Small intestine (tissue), 7 donors: ENCODE results near the gene KIF26B. TPM values are rescaled to one million over a fixed set of nuclear protein-coding genes. Genes with fewer than 3 reads are reported as not detected.

Experiments
- DNase-seq, 2 donors: peaks; one replicate each; pipeline versions ENCODE4 v3.0.0 to v3.0.0-alpha.2; 2013
- FAIRE-seq: peaks from 2 replicates; lab custom pipeline; 2012; peaks lifted over from hg19 to GRCh38; lab: Jason Lieb, UNC
- H3K27ac ChIP-seq, 3 donors: one replicate each; pipeline ENCODE4 v1.5.1; 2013; ENCODE audit warnings: low read length in 2 of 3, mild to moderate bottlenecking in 2 of 3, control low read depth in 1 of 3, inconsistent platforms in 1 of 3, low read depth in 1 of 3, moderate library complexity in 1 of 3
- H3K27me3 ChIP-seq, 3 donors: one replicate each; pipeline ENCODE4 v1.6.1; 2013; ENCODE audit warnings: low read length in 3 of 3, inconsistent platforms in 1 of 3; ENCODE audit not compliant: control insufficient read depth in 3 of 3, insufficient read depth in 3 of 3
- H3K36me3 ChIP-seq, 3 donors: one replicate each; pipeline ENCODE4 v1.6.1; 2013; ENCODE audit warnings: low read length in 3 of 3, inconsistent platforms in 1 of 3, low read depth in 1 of 3, mild to moderate bottlenecking in 1 of 3, moderate library complexity in 1 of 3; ENCODE audit not compliant: control insufficient read depth in 3 of 3, insufficient read depth in 2 of 3
- H3K4me1 ChIP-seq, 3 donors: one replicate each; pipeline ENCODE4 v1.6.1; 2013; ENCODE audit warnings: low read length in 2 of 3, inconsistent platforms in 1 of 3, low read depth in 1 of 3, mild to moderate bottlenecking in 1 of 3, moderate library complexity in 1 of 3; ENCODE audit not compliant: control insufficient read depth in 3 of 3, insufficient read depth in 2 of 3
- H3K4me3 ChIP-seq, 3 donors: one replicate each; pipeline ENCODE4 v1.5.1; 2013; ENCODE audit warnings: low read length in 3 of 3, control low read depth in 1 of 3, inconsistent platforms in 1 of 3, low read depth in 1 of 3, mild to moderate bottlenecking in 1 of 3, moderate library complexity in 1 of 3
- H3K9me3 ChIP-seq, 2 donors: one replicate each; pipeline ENCODE4 v1.6.1; 2013; ENCODE audit warnings: low read depth in 1 of 2, low read length in 1 of 2; ENCODE audit not compliant: control insufficient read depth in 2 of 2, insufficient read depth in 1 of 2
- WGBS, 3 donors: extraction: QIAGEN DNeasy Blood & Tissue Kit; methylation state at CpG; one replicate each; pipeline ENCODE4 v1.1.7; 2013; 5-methylcytosine and 5-hydroxymethylcytosine counted together
- polyA plus RNA-seq, 4 donors: library from polyadenylated mRNA; stranded (reverse) in 3 of 4; unstranded in 1 of 4; fragments of 200-250 nt in 3 of 4; fragments of 120-200 nt in 1 of 4; gene quantifications; one replicate each; pipeline versions ENCODE4 v1.2.1 to v1.2.3, GENCODE V29; 2013
- donor health status: healthy with polysubstance abuse.
- donor health status: control.
- donor health status: control.
- donor health status: Bipolar disorder and iron deficiency.
- donor health status: healthy.

The KIF26B gene
- polyA plus RNA-seq, 4 donors, result 0.27 to 4.0 (median 1.3) TPM; not detected in 1

- H3K36me3 ChIP-seq, result peaks cover 0 to 2% (median 0%) of the 10 kb centered on the region in 3 donors
- H3K4me1 ChIP-seq, result peaks cover 0 to 3% (median 0%) of the 10 kb centered on the region in 3 donors
- FAIRE-seq (no peak), DNase-seq (peak in 1 of 2 donors; percentile 42)
- H3K27me3 ChIP-seq, result no peaks in the 10 kb centered on the region
- H3K9me3 ChIP-seq, result no peaks in the 10 kb centered on the region
- 76 to 80% (median 79%) methylated on average over 9 of the region's 9 CpGs for WGBS, 3 donors
- H3K27ac ChIP-seq, result no peak overlapping the region
- no peak overlapping the region for H3K4me3 ChIP-seq
Observed at GRCh38 chr1:245654460-245655050, 499.8 kb downstream of the KIF26B start.

- Histone ChIP-seq H3K9me3 (no peaks in the 10 kb centered on the region), H3K27me3 (no peaks in the 10 kb centered on the region), H3K27ac (no peak overlapping the region), H3K36me3 (no peaks in the 10 kb centered on the region), H3K4me1 (peaks cover 0 to 3% (median 0%) of the 10 kb centered on the region in 3 donors), H3K4me3 (no peak overlapping the region)
- 87 to 92% (median 90%) methylated on average over 11 of the region's 11 CpGs for WGBS, 3 donors
- FAIRE-seq (no peak), DNase-seq (no peak)
Observed at GRCh38 chr1:245656189-245656717, 501.5 kb downstream of the KIF26B start.

- H3K27me3 ChIP-seq, result no peaks in the 10 kb centered on the region
- H3K36me3 ChIP-seq, result no peaks in the 10 kb centered on the region
- H3K9me3 ChIP-seq, result no peaks in the 10 kb centered on the region
- no peak for DNase-seq
- H3K4me1 ChIP-seq, result peaks cover 0 to 3% (median 0%) of the 10 kb centered on the region in 3 donors
- no peak for FAIRE-seq
- H3K4me3 ChIP-seq, result no peak overlapping the region
- WGBS, 3 donors, result 69 to 81% (median 79%) methylated on average over 6 of the region's 6 CpGs
- H3K27ac ChIP-seq, result no peak overlapping the region
Observed at GRCh38 chr1:245657371-245657770, 502.6 kb downstream of the KIF26B start.

- Histone ChIP-seq H3K36me3 (no peaks in the 10 kb centered on the region), H3K9me3 (no peaks in the 10 kb centered on the region), H3K27me3 (no peaks in the 10 kb centered on the region), H3K4me3 (no peak overlapping the region), H3K27ac (no peak overlapping the region), H3K4me1 (no peaks in the 10 kb centered on the region)
- DNase-seq, result no peak
- no peak for FAIRE-seq
- WGBS, 3 donors, result 85 to 94% (median 93%) methylated on average over 3 of the region's 3 CpGs
Observed at GRCh38 chr1:245663373-245663772, 508.6 kb downstream of the KIF26B start.

GRCh38 chr1:245663841-245664240 is 509.1 kb downstream of the KIF26B start:
- H3K27ac ChIP-seq, result no peak overlapping the region
- FAIRE-seq, result no peak
- H3K4me3 ChIP-seq, result no peak overlapping the region
- no peaks in the 10 kb centered on the region for H3K9me3 ChIP-seq
- H3K36me3 ChIP-seq, result no peaks in the 10 kb centered on the region
- H3K27me3 ChIP-seq, result no peaks in the 10 kb centered on the region
- WGBS, 3 donors, result 95% methylated on average over 8 of the region's 8 CpGs
- no peak for DNase-seq
- no peaks in the 10 kb centered on the region for H3K4me1 ChIP-seq

GRCh38 chr1:245666412-245666811 is 511.6 kb downstream of the KIF26B start:
- Histone ChIP-seq H3K4me3 (no peak overlapping the region), H3K9me3 (no peaks in the 10 kb centered on the region), H3K36me3 (no peaks in the 10 kb centered on the region), H3K27ac (no peak overlapping the region), H3K27me3 (no peaks in the 10 kb centered on the region), H3K4me1 (no peaks in the 10 kb centered on the region)
- DNase-seq, result no peak
- no peak for FAIRE-seq
- WGBS, 3 donors, result 79 to 88% (median 88%) methylated on average over 9 of the region's 9 CpGs

- FAIRE-seq (no peak), DNase-seq (no peak)
- no peaks in the 10 kb centered on the region for H3K9me3 ChIP-seq
- no peaks in the 10 kb centered on the region for H3K27me3 ChIP-seq
- no peak overlapping the region for H3K27ac ChIP-seq
- WGBS, 3 donors, result 92 to 97% (median 94%) methylated on average over 5 of the region's 5 CpGs
- H3K36me3 ChIP-seq, result peaks cover 0 to 3% (median 0%) of the 10 kb centered on the region in 3 donors
- no peak overlapping the region for H3K4me3 ChIP-seq
- H3K4me1 ChIP-seq, result no peaks in the 10 kb centered on the region
Observed at GRCh38 chr1:245671349-245671748, 516.6 kb downstream of the KIF26B start.

GRCh38 chr1:245671966-245672767 is 517.4 kb downstream of the KIF26B start:
- Histone ChIP-seq H3K27ac (no peak overlapping the region), H3K4me1 (no peaks in the 10 kb centered on the region), H3K36me3 (peaks cover 0 to 3% (median 0%) of the 10 kb centered on the region in 3 donors), H3K9me3 (no peaks in the 10 kb centered on the region), H3K27me3 (no peaks in the 10 kb centered on the region), H3K4me3 (no peak overlapping the region)
- 93 to 95% (median 93%) methylated on average over 18 of the region's 18 CpGs for WGBS, 3 donors
- FAIRE-seq, result no peak
- no peak for DNase-seq
